Neural cell (in vitro differentiated cells): ENCODE measurements around the gene ADCY5. TPM values are rescaled to one million over a fixed set of nuclear protein-coding genes. Genes with fewer than 3 reads are reported as not detected.

Experiments used
- H2AFZ ChIP-seq: fragments of 200-600, 300-800 bp; sonication (generic), shearing (Covaris generic); 2 replicates; pipeline ENCODE4 v1.6.0; 2014; ENCODE audit warnings: low read depth, mild to moderate bottlenecking, antibody characterized with exemption, low read length, moderate library complexity
- H3F3A ChIP-seq: fragments of 200-600 bp; shearing (Covaris generic); 2 replicates; pipeline ENCODE4 v1.6.1; 2016; ENCODE audit warnings: mild to moderate bottlenecking, moderate library complexity, mixed read lengths, antibody characterized with exemption, low read length; ENCODE audit not compliant: insufficient read depth, poor library complexity, severe bottlenecking
- H3K27ac ChIP-seq: fragments of 200-600, 300-800 bp; sonication (generic), shearing (Covaris generic); 2 replicates; pipeline ENCODE4 v1.5.1; 2014; ENCODE audit warnings: mild to moderate bottlenecking, low read length, moderate library complexity
- H3K27me3 ChIP-seq: fragments of 300-800, 200-600 bp; sonication (generic), shearing (Covaris generic); 2 replicates; pipeline ENCODE4 v1.6.0; 2014; ENCODE audit warnings: mild to moderate bottlenecking, low read depth, low read length, moderate library complexity; ENCODE audit not compliant: insufficient read depth
- H3K36me3 ChIP-seq: fragments of 300-800, 200-600 bp; sonication (generic), shearing (Covaris generic); 2 replicates; pipeline ENCODE4 v1.5.1; 2014; ENCODE audit warnings: mild to moderate bottlenecking, antibody characterized with exemption, low read length, moderate library complexity; ENCODE audit not compliant: insufficient read depth
- H3K4me2 ChIP-seq: fragments of 300-800, 200-600 bp; sonication (generic), shearing (Covaris generic); 2 replicates; pipeline ENCODE4 v1.6.0; 2014; ENCODE audit warnings: mild to moderate bottlenecking, low read length
- H3K4me3 ChIP-seq: fragments of 300-800, 200-600 bp; sonication (generic), shearing (Covaris generic); 2 replicates; pipeline ENCODE4 v1.5.1; 2014; ENCODE audit warnings: mild to moderate bottlenecking, low read length, moderate library complexity
- H3K79me2 ChIP-seq: fragments of 200-600 bp; shearing (Covaris generic); replicated peaks from 2 replicates; pipeline ENCODE4 v1.6.0; 2014; ENCODE audit warnings: mild to moderate bottlenecking, low read length, moderate library complexity; ENCODE audit not compliant: insufficient read depth
- H3K9ac ChIP-seq: fragments of 300-800, 200-600 bp; sonication (generic), shearing (Covaris generic); 2 replicates; pipeline ENCODE4 v1.6.1; 2016; ENCODE audit warnings: mild to moderate bottlenecking, low read length, mixed read lengths
- H3K9me2 ChIP-seq: fragments of 200-600 bp; shearing (Covaris generic); 2 replicates; pipeline ENCODE4 v1.6.1; 2016; ENCODE audit warnings: mild to moderate bottlenecking, low read length, mixed read lengths; ENCODE audit not compliant: insufficient read depth
- H3K9me3 ChIP-seq: fragments of 200-600, 300-800 bp; sonication (generic), shearing (Covaris generic); 2 replicates; pipeline ENCODE4 v1.6.1; 2016; ENCODE audit warnings: mild to moderate bottlenecking, mixed run types, low read length, moderate library complexity, mixed read lengths
- H4K20me1 ChIP-seq: fragments of 200-600 bp; shearing (Covaris generic); 2 replicates; pipeline ENCODE4 v1.6.1; 2016; ENCODE audit warnings: mild to moderate bottlenecking, mixed run types; ENCODE audit not compliant: insufficient read depth
- EP300 ChIP-seq: fragments of 450-650 bp; conservative IDR thresholded peaks from 2 replicates; pipeline ENCODE4 v1.6.1; 2014; ENCODE audit warnings: antibody characterized with exemption, mild to moderate bottlenecking, moderate library complexity; ENCODE audit not compliant: poor library complexity, severe bottlenecking
- EZH2 ChIP-seq: fragments of 200-600, 300-800 bp; shearing (Covaris generic), sonication (generic); IDR thresholded peaks from 2 replicates; pipeline ENCODE4 v1.6.1; 2014; ENCODE audit warnings: antibody characterized with exemption, low read length, borderline replicate concordance, mild to moderate bottlenecking; ENCODE audit not compliant: insufficient read depth, poor library complexity, severe bottlenecking
- MXI1 ChIP-seq: fragments of 450-650 bp; conservative IDR thresholded peaks from 2 replicates; pipeline ENCODE4 v1.6.1; 2014; ENCODE audit warnings: antibody characterized with exemption, mild to moderate bottlenecking; ENCODE audit not compliant: poor library complexity, severe bottlenecking
- POLR2AphosphoS5 ChIP-seq: IDR thresholded peaks from 2 replicates; pipeline ENCODE4 v1.6.1; 2012
- RAD21 ChIP-seq: fragments of 450-650 bp; conservative IDR thresholded peaks from 2 replicates; pipeline ENCODE4 v1.6.1; 2014; ENCODE audit warnings: antibody characterized with exemption, mild to moderate bottlenecking, moderate library complexity
- SMC3 ChIP-seq: fragments of 450-650 bp; conservative IDR thresholded peaks from 2 replicates; pipeline ENCODE4 v1.6.1; 2014; ENCODE audit warnings: antibody characterized with exemption, mild to moderate bottlenecking, moderate library complexity; ENCODE audit not compliant: poor library complexity
- TAF1 ChIP-seq: IDR thresholded peaks from 2 replicates; pipeline ENCODE4 v1.6.1; 2012; ENCODE audit warnings: low read depth
- polyA plus RNA-seq: library from polyadenylated mRNA; depleted of rRNA; stranded (reverse); fragments of >200 nt; gene quantifications from 2 replicates; pipeline ENCODE4 v1.2.3, GENCODE V29; 2014
- TF ChIP-seq, protein P1 (sequence below): fragments of 450-650 bp; IDR thresholded peaks from 2 replicates; pipeline ENCODE4 v1.5.1; 2014; ENCODE audit warnings: antibody characterized with exemption, mild to moderate bottlenecking, moderate library complexity; ENCODE audit not compliant: poor library complexity, severe bottlenecking
- TF ChIP-seq, protein P2 (sequence below): IDR thresholded peaks from 2 replicates; pipeline ENCODE4 v1.6.1; 2012; ENCODE audit warnings: borderline replicate concordance

ADCY5 gene
- polyA plus RNA-seq, 1 donor from 2014 or later = 7.7 TPM

GRCh38 chr3:123447749-123448517, 957 bp downstream of the ADCY5 start:
- Histone ChIP-seq H3K27me3 (peaks cover 27% of the 10 kb centered on the region), H3K9me2 (no peaks in the 10 kb centered on the region), H3K9ac (peak overlapping the region; percentile 78), H2AFZ (no peak overlapping the region), H3K4me2 (peak overlapping the region; percentile 57), H3K36me3 (no peaks in the 10 kb centered on the region), H3F3A (no peaks in the 10 kb centered on the region), H3K9me3 (no peaks in the 10 kb centered on the region), H3K79me2 (peaks cover 12% of the 10 kb centered on the region), H3K4me3 (peak overlapping the region; percentile 84), H3K27ac (no peak overlapping the region), H4K20me1 (no peaks in the 10 kb centered on the region)
- TF ChIP-seq, protein P1, sequence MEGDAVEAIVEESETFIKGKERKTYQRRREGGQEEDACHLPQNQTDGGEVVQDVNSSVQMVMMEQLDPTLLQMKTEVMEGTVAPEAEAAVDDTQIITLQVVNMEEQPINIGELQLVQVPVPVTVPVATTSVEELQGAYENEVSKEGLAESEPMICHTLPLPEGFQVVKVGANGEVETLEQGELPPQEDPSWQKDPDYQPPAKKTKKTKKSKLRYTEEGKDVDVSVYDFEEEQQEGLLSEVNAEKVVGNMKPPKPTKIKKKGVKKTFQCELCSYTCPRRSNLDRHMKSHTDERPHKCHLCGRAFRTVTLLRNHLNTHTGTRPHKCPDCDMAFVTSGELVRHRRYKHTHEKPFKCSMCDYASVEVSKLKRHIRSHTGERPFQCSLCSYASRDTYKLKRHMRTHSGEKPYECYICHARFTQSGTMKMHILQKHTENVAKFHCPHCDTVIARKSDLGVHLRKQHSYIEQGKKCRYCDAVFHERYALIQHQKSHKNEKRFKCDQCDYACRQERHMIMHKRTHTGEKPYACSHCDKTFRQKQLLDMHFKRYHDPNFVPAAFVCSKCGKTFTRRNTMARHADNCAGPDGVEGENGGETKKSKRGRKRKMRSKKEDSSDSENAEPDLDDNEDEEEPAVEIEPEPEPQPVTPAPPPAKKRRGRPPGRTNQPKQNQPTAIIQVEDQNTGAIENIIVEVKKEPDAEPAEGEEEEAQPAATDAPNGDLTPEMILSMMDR = no peak
- TF ChIP-seq RAD21 (no peak), EP300 (no peak), TAF1 (no peak), POLR2AphosphoS5 (no peak), SMC3 (no peak), MXI1 (no peak)

DNA sequence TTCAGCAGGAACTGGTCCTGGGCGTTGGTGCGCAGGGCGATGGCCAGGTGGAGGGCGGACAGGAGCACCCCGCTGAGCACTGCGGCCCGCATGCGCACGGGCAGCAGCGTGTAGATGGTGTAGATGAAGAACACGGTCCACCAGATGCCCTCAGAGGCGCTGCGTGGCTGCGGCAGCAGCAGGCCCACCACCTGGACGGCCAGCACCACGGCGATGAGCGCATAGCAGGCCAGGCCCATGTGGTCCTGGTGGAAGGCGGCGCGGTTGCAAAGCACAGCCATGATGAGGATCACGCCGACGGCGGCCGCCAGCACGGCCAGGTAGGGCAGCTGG, 1.5 kb downstream of the ADCY5 start:
- Histone ChIP-seq H3K27me3 (peaks cover 27% of the 10 kb centered on the region), H2AFZ (no peak overlapping the region), H3K9ac (peak overlapping the region; percentile 12), H4K20me1 (no peaks in the 10 kb centered on the region), H3F3A (no peaks in the 10 kb centered on the region), H3K79me2 (peaks cover 12% of the 10 kb centered on the region), H3K9me3 (no peaks in the 10 kb centered on the region), H3K27ac (no peak overlapping the region), H3K4me3 (peak overlapping the region; percentile 62), H3K36me3 (no peaks in the 10 kb centered on the region), H3K9me2 (no peaks in the 10 kb centered on the region), H3K4me2 (peak overlapping the region; percentile 57)
- TF ChIP-seq TAF1 = no peak
- TF ChIP-seq, protein P1 = no peak
- TF ChIP-seq POLR2AphosphoS5 = no peak
- TF ChIP-seq EP300 = no peak
- TF ChIP-seq MXI1 = no peak
- TF ChIP-seq SMC3 = no peak
- no peak for TF ChIP-seq RAD21
- TF ChIP-seq EZH2 = no peak
- TF ChIP-seq, protein P2, sequence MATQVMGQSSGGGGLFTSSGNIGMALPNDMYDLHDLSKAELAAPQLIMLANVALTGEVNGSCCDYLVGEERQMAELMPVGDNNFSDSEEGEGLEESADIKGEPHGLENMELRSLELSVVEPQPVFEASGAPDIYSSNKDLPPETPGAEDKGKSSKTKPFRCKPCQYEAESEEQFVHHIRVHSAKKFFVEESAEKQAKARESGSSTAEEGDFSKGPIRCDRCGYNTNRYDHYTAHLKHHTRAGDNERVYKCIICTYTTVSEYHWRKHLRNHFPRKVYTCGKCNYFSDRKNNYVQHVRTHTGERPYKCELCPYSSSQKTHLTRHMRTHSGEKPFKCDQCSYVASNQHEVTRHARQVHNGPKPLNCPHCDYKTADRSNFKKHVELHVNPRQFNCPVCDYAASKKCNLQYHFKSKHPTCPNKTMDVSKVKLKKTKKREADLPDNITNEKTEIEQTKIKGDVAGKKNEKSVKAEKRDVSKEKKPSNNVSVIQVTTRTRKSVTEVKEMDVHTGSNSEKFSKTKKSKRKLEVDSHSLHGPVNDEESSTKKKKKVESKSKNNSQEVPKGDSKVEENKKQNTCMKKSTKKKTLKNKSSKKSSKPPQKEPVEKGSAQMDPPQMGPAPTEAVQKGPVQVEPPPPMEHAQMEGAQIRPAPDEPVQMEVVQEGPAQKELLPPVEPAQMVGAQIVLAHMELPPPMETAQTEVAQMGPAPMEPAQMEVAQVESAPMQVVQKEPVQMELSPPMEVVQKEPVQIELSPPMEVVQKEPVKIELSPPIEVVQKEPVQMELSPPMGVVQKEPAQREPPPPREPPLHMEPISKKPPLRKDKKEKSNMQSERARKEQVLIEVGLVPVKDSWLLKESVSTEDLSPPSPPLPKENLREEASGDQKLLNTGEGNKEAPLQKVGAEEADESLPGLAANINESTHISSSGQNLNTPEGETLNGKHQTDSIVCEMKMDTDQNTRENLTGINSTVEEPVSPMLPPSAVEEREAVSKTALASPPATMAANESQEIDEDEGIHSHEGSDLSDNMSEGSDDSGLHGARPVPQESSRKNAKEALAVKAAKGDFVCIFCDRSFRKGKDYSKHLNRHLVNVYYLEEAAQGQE = no peak
